CD4-positive, alpha-beta memory T cell (primary cell): ENCODE results near the gene TRAF4. TPM values are rescaled to one million over a fixed set of nuclear protein-coding genes. Genes with fewer than 3 reads are reported as not detected.
"Not testable (repeated sequence)": the region's sequence is repeated elsewhere in the genome, so short reads cannot be mapped to it uniquely, and the experiment has no call there.

Experiments
- CTCF ChIA-PET: fragments of 350-600 bp; sonication (Branson Sonifier 250); formaldehyde crosslinking; loops from one replicate; lab custom pipeline; 2021; ENCODE audit warnings: inconsistent platforms; ENCODE audit not compliant: partially characterized antibody; lab: Charles Lee
- POLR2A ChIA-PET: fragments of 350-600 bp; sonication (Branson Sonifier 250); formaldehyde crosslinking; loops from one replicate; lab custom pipeline; 2021; ENCODE audit not compliant: partially characterized antibody; lab: Charles Lee
- DNase-seq, 5 donors: peaks; one replicate each; pipeline versions ENCODE4 v3.0.0 to v3.0.0-alpha.2; 2020 to 2022; ENCODE audit warnings: mixed read lengths in 1 of 5
- H3K27ac ChIP-seq: one replicate; pipeline ENCODE4 v1.7.0; 2013; ENCODE audit warnings: low read depth, low read length
- H3K27me3 ChIP-seq: 2 replicates; pipeline ENCODE4 v1.7.0; 2013; ENCODE audit warnings: mild to moderate bottlenecking, low read length, moderate library complexity; ENCODE audit not compliant: insufficient read depth
- H3K36me3 ChIP-seq: 2 replicates; pipeline ENCODE4 v1.7.0; 2013; ENCODE audit warnings: mild to moderate bottlenecking, low read length, moderate library complexity; ENCODE audit not compliant: insufficient read depth
- H3K4me1 ChIP-seq: 2 replicates; pipeline ENCODE4 v1.7.0; 2013; ENCODE audit warnings: mild to moderate bottlenecking, low read length, moderate library complexity; ENCODE audit not compliant: insufficient read depth
- H3K4me3 ChIP-seq, 2 donors: one replicate each; pipeline ENCODE4 v1.7.0; 2013; ENCODE audit warnings: low read length in 2 of 2, mild to moderate bottlenecking in 1 of 2
- H3K9me3 ChIP-seq, 2 donors: one replicate each; pipeline ENCODE4 v1.7.0; 2013; ENCODE audit warnings: low read length in 2 of 2, control low read depth in 1 of 2; ENCODE audit not compliant: control insufficient read depth in 1 of 2
- H3K27ac Mint-ChIP-seq, 7 donors: one replicate each; pipeline ENCODE4 v1.8.0; 2020 to 2021; ENCODE audit warnings: mixed read lengths in 7 of 7, mild to moderate bottlenecking in 6 of 7, inconsistent platforms in 3 of 7, moderate library complexity in 3 of 7
- H3K27me3 Mint-ChIP-seq, 2 donors: one replicate each; pipeline ENCODE4 v1.8.0; 2020 to 2021; ENCODE audit warnings: mixed read lengths in 2 of 2
- H3K36me3 Mint-ChIP-seq, 2 donors: one replicate each; pipeline ENCODE4 v1.8.0; 2020 to 2021; ENCODE audit warnings: mixed read lengths in 2 of 2, inconsistent platforms in 1 of 2, mild to moderate bottlenecking in 1 of 2
- H3K4me1 Mint-ChIP-seq, 4 donors: one replicate each; pipeline ENCODE4 v1.8.0; 2020 to 2021; ENCODE audit warnings: mixed read lengths in 4 of 4, mild to moderate bottlenecking in 1 of 4
- H3K4me3 Mint-ChIP-seq, 8 donors: one replicate each; pipeline ENCODE4 v1.8.0; 2020 to 2021; ENCODE audit warnings: mixed read lengths in 8 of 8, mild to moderate bottlenecking in 7 of 8, moderate library complexity in 6 of 8, inconsistent platforms in 3 of 8
- H3K9me3 Mint-ChIP-seq, 8 donors: one replicate each; pipeline ENCODE4 v1.8.0; 2020 to 2021; ENCODE audit warnings: mixed read lengths in 8 of 8, mild to moderate bottlenecking in 5 of 8, inconsistent platforms in 3 of 8, moderate library complexity in 1 of 8
- intact Hi-C: fragments of 100-400 bp; cut with micrococcal nuclease; formaldehyde crosslinking; loops from one replicate; pipeline ENCODE4 v1.15.1; 2023
- polyA plus RNA-seq, 2 donors: library from polyadenylated mRNA; unstranded; fragments of 300-500 nt; fragmentation: Illumina TruSeq; gene quantifications; one replicate each; pipeline ENCODE4 v1.2.3, GENCODE V29; 2021
- total RNA-seq, 2 experiments: library from RNA; stranded (reverse); gene quantifications; one replicate each; pipeline ENCODE4 v1.2.3, GENCODE V29; 2021

Gene TRAF4
- total and polyA plus RNA-seq, 4 experiments from 2014 or later = 0.61 to 32.9 (median 16.9) TPM

- intact Hi-C loops = loop anchor here (1.0 to 10.0 kb wide), 3 partner anchors 9 to 565 kb away; partner anchors contain the start of gene NUFIP2
- peak overlapping the region in 1 of 8 donors; percentile 28 for H3K4me3 Mint-ChIP-seq
- H3K27ac ChIP-seq = no peak overlapping the region
- H3K4me3 ChIP-seq = no peak overlapping the region
- H3K27me3 Mint-ChIP-seq = no peaks in the 10 kb centered on the region
- H3K27me3 ChIP-seq = no peaks in the 10 kb centered on the region
- peaks cover 21 to 38% (median 27%) of the 10 kb centered on the region in 4 donors for H3K4me1 Mint-ChIP-seq
- H3K4me1 ChIP-seq = peaks cover 24% of the 10 kb centered on the region
- H3K9me3 ChIP-seq = no peaks in the 10 kb centered on the region
- DNase-seq = no peak
- POLR2A ChIA-PET = interaction anchor here (0.9 to 11.0 kb wide), 6 partner anchors 10 to 168 kb away, joined by 3 to 528 read pairs (median 59); partner anchors contain the start of genes FLOT2, PROCA1, RPL23A and TRAF4
- H3K36me3 Mint-ChIP-seq = peaks cover 0 to 20% of the 10 kb centered on the region in 2 donors
- CTCF ChIA-PET = interaction anchor here (0.6 to 6.9 kb wide), 4 partner anchors 19 to 235 kb away, joined by 3 to 492 read pairs (median 15); partner anchors contain the start of genes DHRS13 and TRAF4
- H3K36me3 ChIP-seq = peaks cover 8% of the 10 kb centered on the region
- H3K9me3 Mint-ChIP-seq = no peaks in the 10 kb centered on the region
- peak overlapping the region in 4 of 7 donors; percentile 42 to 88 (median 77) for H3K27ac Mint-ChIP-seq
Measured at GRCh38 chr17:28729950-28730330, 13.9 kb upstream of the TRAF4 start.

- no peaks in the 10 kb centered on the region for H3K9me3 ChIP-seq
- Mint-ChIP-seq H3K9me3 (no peaks in the 10 kb centered on the region), H3K4me1 (peaks cover 10 to 14% (median 11%) of the 10 kb centered on the region in 4 donors), H3K4me3 (no peak overlapping the region), H3K36me3 (peaks cover 0 to 5% of the 10 kb centered on the region in 2 donors), H3K27ac (no peak overlapping the region), H3K27me3 (no peaks in the 10 kb centered on the region)
- H3K27ac ChIP-seq = no peak overlapping the region
- peaks cover 3% of the 10 kb centered on the region for H3K36me3 ChIP-seq
- H3K27me3 ChIP-seq = no peaks in the 10 kb centered on the region
- no peak overlapping the region for H3K4me3 ChIP-seq
- POLR2A ChIA-PET = interaction anchor here (1.8 kb wide), 1 partner anchor 10 kb away, joined by 4 read pairs; the partner anchor contains the start of gene TRAF4
- no peak for DNase-seq
- peaks cover 7% of the 10 kb centered on the region for H3K4me1 ChIP-seq
- CTCF ChIA-PET = interaction anchor here (0.6 to 1.2 kb wide), 2 partner anchors 9 to 18 kb away, joined by 3 to 4 read pairs; no protein-coding TSS in a partner anchor
- intact Hi-C loops = no loop called here
Measured at GRCh38 chr17:28733346-28733745, 10.5 kb upstream of the TRAF4 start.

GRCh38 chr17:28734712-28735241 lies 9.0 kb upstream of the TRAF4 start:
- H3K27me3 Mint-ChIP-seq = no peaks in the 10 kb centered on the region
- peaks cover 0 to 8% of the 10 kb centered on the region in 2 donors for H3K36me3 Mint-ChIP-seq
- peaks cover 10 to 17% (median 12%) of the 10 kb centered on the region in 4 donors for H3K4me1 Mint-ChIP-seq
- H3K4me1 ChIP-seq = peaks cover 10% of the 10 kb centered on the region
- CTCF ChIA-PET = interaction anchor here (1.0 to 2.0 kb wide), 2 partner anchors 9 to 15 kb away, joined by 5 to 6 read pairs; partner anchors contain the start of gene TLCD1
- H3K36me3 ChIP-seq = peaks cover 3% of the 10 kb centered on the region
- peak overlapping the region in 1 of 7 donors; percentile 35 for H3K27ac Mint-ChIP-seq
- POLR2A ChIA-PET = interaction anchor here (1.6 kb wide), 1 partner anchor 10 kb away, joined by 8 read pairs; no protein-coding TSS in a partner anchor
- no peaks in the 10 kb centered on the region for H3K9me3 Mint-ChIP-seq
- intact Hi-C loops = no loop called here
- no peak overlapping the region for H3K4me3 ChIP-seq
- no peak overlapping the region for H3K27ac ChIP-seq
- no peak for DNase-seq
- H3K4me3 Mint-ChIP-seq = no peak overlapping the region
- no peaks in the 10 kb centered on the region for H3K27me3 ChIP-seq
- H3K9me3 ChIP-seq = no peaks in the 10 kb centered on the region

- POLR2A ChIA-PET = interaction anchor here (1.6 kb wide), 1 partner anchor 10 kb away, joined by 8 read pairs; no protein-coding TSS in a partner anchor
Measured at GRCh38 chr17:28735242-28735722, 8.5 kb upstream of the TRAF4 start.

GRCh38 chr17:28735913-28736769 lies 7.7 kb upstream of the TRAF4 start:
- H3K4me3 Mint-ChIP-seq, H3K9me3 Mint-ChIP-seq, H3K27ac Mint-ChIP-seq, H3K36me3 Mint-ChIP-seq, H3K4me1 ChIP-seq, H3K27ac ChIP-seq, H3K27me3 Mint-ChIP-seq, H3K36me3 ChIP-seq, H3K4me3 ChIP-seq, H3K27me3 ChIP-seq, DNase-seq, H3K9me3 ChIP-seq, intact Hi-C loops: not testable (repeated sequence)
- peaks cover 10 to 15% (median 11%) of the 10 kb centered on the region in 4 donors for H3K4me1 Mint-ChIP-seq
- ChIA-PET CTCF (interaction anchor here (2.0 kb wide), 1 partner anchor 10 kb away, joined by 6 read pairs; the partner anchor contains the start of gene TLCD1), POLR2A (interaction anchor here (1.6 kb wide), 1 partner anchor 9 kb away, joined by 8 read pairs; no protein-coding TSS in a partner anchor)

More at GRCh38 chr17:28735242-28735722, 8.5 kb upstream of the TRAF4 start:
- Mint-ChIP-seq H3K4me3 (no peak overlapping the region), H3K27me3 (no peaks in the 10 kb centered on the region), H3K4me1 (peaks cover 10 to 15% (median 11%) of the 10 kb centered on the region in 4 donors), H3K36me3 (peaks cover 0 to 8% of the 10 kb centered on the region in 2 donors), H3K9me3 (no peaks in the 10 kb centered on the region), H3K27ac (no peak overlapping the region)
- H3K36me3 ChIP-seq = peaks cover 3% of the 10 kb centered on the region
- CTCF ChIA-PET = interaction anchor here (1.0 to 2.0 kb wide), 2 partner anchors 9 to 15 kb away, joined by 5 to 6 read pairs; partner anchors contain the start of gene TLCD1
- no peak for DNase-seq
- H3K27ac ChIP-seq = no peak overlapping the region
- H3K4me1 ChIP-seq = peaks cover 10% of the 10 kb centered on the region
- no peaks in the 10 kb centered on the region for H3K9me3 ChIP-seq
- no peaks in the 10 kb centered on the region for H3K27me3 ChIP-seq
- intact Hi-C loops = no loop called here
- H3K4me3 ChIP-seq = no peak overlapping the region

- no peak overlapping the region for H3K27ac Mint-ChIP-seq
- Histone ChIP-seq H3K27ac (no peak overlapping the region), H3K36me3 (peaks cover 3% of the 10 kb centered on the region), H3K9me3 (no peaks in the 10 kb centered on the region), H3K4me1 (peaks cover 10% of the 10 kb centered on the region), H3K27me3 (no peaks in the 10 kb centered on the region), H3K4me3 (no peak overlapping the region)
- intact Hi-C loops = no loop called here
- H3K9me3 Mint-ChIP-seq = no peaks in the 10 kb centered on the region
- CTCF ChIA-PET = no interaction called here
- no peak for DNase-seq
- no peak overlapping the region for H3K4me3 Mint-ChIP-seq
- POLR2A ChIA-PET = interaction anchor here (0.6 kb wide), 1 partner anchor 11 kb away, joined by 3 read pairs; the partner anchor contains the start of gene TLCD1
- H3K36me3 Mint-ChIP-seq = peaks cover 0 to 8% of the 10 kb centered on the region in 2 donors
- no peaks in the 10 kb centered on the region for H3K27me3 Mint-ChIP-seq
- peaks cover 9 to 15% (median 10%) of the 10 kb centered on the region in 4 donors for H3K4me1 Mint-ChIP-seq
Measured at GRCh38 chr17:28737316-28737715, 6.5 kb upstream of the TRAF4 start.
